IMR-90 (cell line): ENCODE data around the gene SPACA7. TPM values are rescaled to one million over a fixed set of nuclear protein-coding genes. Genes with fewer than 3 reads are reported as not detected.

Experiments
- ATAC-seq: fragments of 200-7000 bp; cut with Tn5 transposase; 2 replicates; pipeline ENCODE4 v1.9.1; 2020; ENCODE audit warnings: low read depth, mild to moderate bottlenecking, moderate library complexity
- BruUV-seq: library from RNA; stranded (reverse); fragments of 400-500 nt; replicated peaks from 2 replicates; lab custom pipeline; 2021; lab: Mats Ljungman, UMichigan
- CTCF ChIA-PET: fragments of 300-600 bp; formaldehyde crosslinking; extraction: SDS; loops from one replicate; lab custom pipeline; 2021; ENCODE audit warnings: antibody characterized with exemption; lab: Yijun Ruan, JAX
- POLR2A ChIA-PET: fragments of 300-600 bp; sonication (Branson Sonifier 250); formaldehyde crosslinking; loops from one replicate; lab custom pipeline; 2022; ENCODE audit warnings: antibody characterized with exemption; ENCODE audit not compliant: unreplicated experiment; lab: Charles Lee
- DNase-seq: peaks from one replicate; pipeline ENCODE4 v3.0.0; 2013
- H2AFZ ChIP-seq: replicated peaks from 2 replicates; pipeline ENCODE3; 2013; ENCODE audit warnings: low read length, mild to moderate bottlenecking; ENCODE audit not compliant: poor library complexity
- H2AK5ac ChIP-seq: 2 replicates; pipeline ENCODE4 v1.6.1; 2013; ENCODE audit warnings: low read depth, low read length, inconsistent platforms
- H2AK9ac ChIP-seq: replicated peaks from 2 replicates; pipeline ENCODE3; 2013; ENCODE audit warnings: mild to moderate bottlenecking, low read depth, low read length, moderate library complexity; ENCODE audit not compliant: poor library complexity
- H2BK120ac ChIP-seq: 2 replicates; pipeline ENCODE4 v1.6.1; 2013; ENCODE audit warnings: low read depth, low read length, inconsistent platforms
- H2BK15ac ChIP-seq: 3 replicates; pipeline ENCODE4 v1.6.1; 2013; ENCODE audit warnings: low read depth, low read length, inconsistent platforms
- H2BK20ac ChIP-seq: 2 replicates; pipeline ENCODE4 v1.6.1; 2013; ENCODE audit warnings: low read depth, mild to moderate bottlenecking, inconsistent platforms, low read length, moderate library complexity
- H2BK5ac ChIP-seq: 2 replicates; pipeline ENCODE4 v1.6.1; 2013; ENCODE audit warnings: mild to moderate bottlenecking, low read depth, low read length, inconsistent platforms; ENCODE audit not compliant: poor library complexity, severe bottlenecking
- H3K14ac ChIP-seq: replicated peaks from 2 replicates; pipeline ENCODE4 v1.6.1; 2013; ENCODE audit warnings: low read depth, low read length, inconsistent platforms
- H3K18ac ChIP-seq: 2 replicates; pipeline ENCODE4 v1.6.1; 2013; ENCODE audit warnings: low read depth, low read length, control low read depth
- H3K23ac ChIP-seq: 2 replicates; pipeline ENCODE4 v1.6.1; 2013; ENCODE audit warnings: low read depth, low read length, inconsistent platforms
- H3K27ac ChIP-seq: 2 replicates; pipeline ENCODE4 v1.5.1; 2013; ENCODE audit warnings: mild to moderate bottlenecking, control low read depth, low read length; ENCODE audit not compliant: insufficient read depth
- H3K27me3 ChIP-seq: 2 replicates; pipeline ENCODE4 v1.6.1; 2013; ENCODE audit warnings: low read length; ENCODE audit not compliant: control insufficient read depth, insufficient read depth
- H3K36me3 ChIP-seq: 2 replicates; pipeline ENCODE4 v1.6.1; 2013; ENCODE audit warnings: low read length, mixed read lengths; ENCODE audit not compliant: control insufficient read depth, insufficient read depth
- H3K4ac ChIP-seq: 2 replicates; pipeline ENCODE4 v1.6.1; 2013; ENCODE audit warnings: low read depth, low read length, inconsistent platforms
- H3K4me1 ChIP-seq: 2 replicates; pipeline ENCODE4 v1.6.1; 2013; ENCODE audit warnings: low read length, mixed read lengths; ENCODE audit not compliant: control insufficient read depth, insufficient read depth
- H3K4me2 ChIP-seq: 2 replicates; pipeline ENCODE4 v1.6.1; 2013; ENCODE audit warnings: low read depth, mild to moderate bottlenecking, control low read depth, low read length, moderate library complexity
- H3K4me3 ChIP-seq: 2 replicates; pipeline ENCODE4 v1.5.1; 2013; ENCODE audit warnings: low read depth, mild to moderate bottlenecking, control low read depth, low read length, moderate library complexity; ENCODE audit not compliant: insufficient read depth
- H3K56ac ChIP-seq: 2 replicates; pipeline ENCODE4 v1.6.1; 2013; ENCODE audit warnings: low read length, inconsistent platforms; ENCODE audit not compliant: insufficient read depth; ENCODE audit errors: extremely low read depth
- H3K79me1 ChIP-seq, 2 experiments: 2 replicates each; pipeline ENCODE4 v1.6.1; 2013; ENCODE audit warnings: low read length in 2 of 2, inconsistent platforms in 1 of 2, low read depth in 1 of 2
- H3K9ac ChIP-seq: 2 replicates; pipeline ENCODE4 v1.6.1; 2013; ENCODE audit warnings: low read depth, low read length, control low read depth
- H3K9me1 ChIP-seq: 2 replicates; pipeline ENCODE4 v1.6.1; 2013; ENCODE audit warnings: low read length, inconsistent platforms; ENCODE audit not compliant: insufficient read depth
- H3K9me3 ChIP-seq: 2 replicates; pipeline ENCODE4 v1.6.1; 2013; ENCODE audit warnings: low read length; ENCODE audit not compliant: control insufficient read depth, insufficient read depth
- H4K20me1 ChIP-seq: 2 replicates; pipeline ENCODE4 v1.6.1; 2013; ENCODE audit warnings: low read length, inconsistent platforms; ENCODE audit not compliant: insufficient read depth
- H4K5ac ChIP-seq: 2 replicates; pipeline ENCODE4 v1.6.1; 2013; ENCODE audit warnings: mild to moderate bottlenecking, low read depth, low read length, control low read depth
- H4K8ac ChIP-seq, 2 experiments: 2 replicates each; pipeline ENCODE4 v1.6.1; 2013; ENCODE audit warnings: low read depth in 2 of 2, low read length in 2 of 2, control low read depth in 1 of 2, inconsistent platforms in 1 of 2
- H4K91ac ChIP-seq: 2 replicates; pipeline ENCODE4 v1.6.1; 2013; ENCODE audit warnings: low read depth, low read length, inconsistent platforms; ENCODE audit not compliant: insufficient read depth
- BHLHE40 ChIP-seq: fragments of 150-350 bp; IDR thresholded peaks from 2 replicates; pipeline ENCODE4 v1.6.1; 2016; ENCODE audit warnings: mild to moderate bottlenecking, low read depth, low read length
- CHD1 ChIP-seq: IDR thresholded peaks from 2 replicates; pipeline ENCODE4 v1.6.1; 2012; ENCODE audit warnings: low read depth, low read length, improper control_type of control experiment
- FOS ChIP-seq: fragments of 150-350 bp; IDR thresholded peaks from 2 replicates; pipeline ENCODE4 v1.6.1; 2016; ENCODE audit warnings: low read depth, low read length
- MAZ ChIP-seq: IDR thresholded peaks from 2 replicates; pipeline ENCODE4 v1.6.1; 2012; ENCODE audit warnings: low read depth, mild to moderate bottlenecking, low read length, improper control_type of control experiment, moderate library complexity, borderline replicate concordance
- MXI1 ChIP-seq: IDR thresholded peaks from 2 replicates; pipeline ENCODE4 v1.6.1; 2012; ENCODE audit warnings: low read depth, mild to moderate bottlenecking, low read length, moderate library complexity, borderline replicate concordance
- RAD21 ChIP-seq: IDR thresholded peaks from 2 replicates; pipeline ENCODE4 v1.6.1; 2012; ENCODE audit warnings: low read length, improper control_type of control experiment
- RCOR1 ChIP-seq: IDR thresholded peaks from 2 replicates; pipeline ENCODE4 v1.6.1; 2012; ENCODE audit warnings: mild to moderate bottlenecking, low read length, improper control_type of control experiment; ENCODE audit not compliant: insufficient replicate concordance
- RFX5 ChIP-seq: IDR thresholded peaks from 2 replicates; pipeline ENCODE4 v1.8.0; 2012; ENCODE audit warnings: low read depth, mild to moderate bottlenecking, low read length, moderate library complexity
- WGBS, 2 experiments: methylation state at CpG; one replicate each; pipeline versions ENCODE4 v1.1.5 to v1.1.7; 2013; ENCODE audit warnings: missing lambda C conversion rate in 2 of 2; ENCODE audit not compliant: insufficient read length in 1 of 2; ENCODE audit errors: extremely low coverage in 2 of 2; 5-methylcytosine and 5-hydroxymethylcytosine counted together
- dilution Hi-C: fragments of 300-500 bp; cut with HindIII; formaldehyde crosslinking; loops from one replicate; pipeline ENCODE4 v1.14.3; 2018; ENCODE audit warnings: low sequenced_read_pairs; ENCODE audit not compliant: unreplicated experiment
- in situ Hi-C: fragments of 300-500 bp; cut with MboI; formaldehyde crosslinking; loops from 3 replicates; pipeline ENCODE4 v1.14.3; 2019; ENCODE audit warnings: low sequenced_read_pairs, inconsistent platforms, mixed read lengths
- intact Hi-C: fragments of 100-400 bp; cut with micrococcal nuclease; formaldehyde crosslinking; loops from 2 replicates; pipeline ENCODE4 v1.10.0; 2022
- polyA plus RNA-seq, 3 experiments: library from polyadenylated mRNA; depleted of rRNA; stranded (reverse); fragments of >200 nt; gene quantifications; 2 replicates each; pipeline ENCODE4 v1.2.3, GENCODE V29; 2012; ENCODE audit warnings: low replicate concordance in 1 of 3
- total RNA-seq: library from RNA; depleted of rRNA; stranded (reverse); fragments of >200 nt; gene quantifications from 2 replicates; pipeline ENCODE4 v1.2.3, GENCODE V29; 2012
- TF ChIP-seq, protein P1 (sequence below): fragments of 150-350 bp; IDR thresholded peaks from 2 replicates; pipeline ENCODE4 v1.6.1; 2017; ENCODE audit warnings: mild to moderate bottlenecking, antibody characterized with exemption, low read length, low read depth

SPACA7 gene
- total and polyA plus RNA-seq, 2 of the 4 experiments (the other 2 are of a cell fraction), result not detected

DNA sequence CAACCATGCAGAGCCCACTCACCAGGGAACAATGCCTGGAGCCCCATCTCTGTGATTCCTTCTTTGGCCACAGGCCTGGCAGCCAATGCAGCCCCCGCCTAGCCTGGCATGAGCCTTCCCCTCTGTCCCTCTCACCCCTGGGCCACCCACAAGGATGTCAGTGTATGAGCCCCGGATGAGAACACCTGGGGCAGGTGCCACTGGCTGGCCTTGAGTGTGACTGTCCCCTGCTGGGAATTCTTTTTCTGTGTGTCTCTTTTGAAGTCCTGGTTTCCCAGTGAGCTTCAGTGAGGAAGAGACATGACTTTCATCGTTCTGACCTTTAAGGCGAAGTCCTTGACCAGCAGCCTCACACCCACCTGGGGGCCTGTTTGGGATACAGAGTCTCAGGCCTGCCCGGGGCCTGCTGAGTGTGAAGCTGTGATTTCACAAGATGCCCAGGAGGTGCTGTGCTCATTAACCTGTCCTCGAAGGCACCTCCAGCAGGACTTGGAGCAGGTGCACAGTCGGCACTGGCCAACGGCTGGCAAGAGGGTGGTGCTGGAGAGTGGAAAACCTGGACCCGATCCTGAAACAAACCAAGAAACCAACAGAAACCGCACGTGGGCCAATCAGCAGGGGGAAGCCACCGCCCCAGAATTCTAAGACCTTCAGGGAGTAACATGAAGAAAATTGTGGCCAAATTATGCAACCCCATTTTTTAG lies 27.4 kb upstream of the SPACA7 start:
- no peaks in the 10 kb centered on the region for H4K20me1 ChIP-seq
- no peak overlapping the region for H3K9ac ChIP-seq
- H3K4me2 ChIP-seq, result no peak overlapping the region
- no peak overlapping the region for H3K56ac ChIP-seq
- H3K27me3 ChIP-seq, result no peaks in the 10 kb centered on the region
- H2AK9ac ChIP-seq, result no peak overlapping the region
- 51% methylated on average over 4 of the region's 12 CpGs; no CpG with 5 or more reads in 1 of the 2 experiments for WGBS, 2 experiments
- no peaks in the 10 kb centered on the region for H3K79me1 ChIP-seq
- H2AFZ ChIP-seq, result no peak overlapping the region
- TF ChIP-seq RFX5 (no peak), MAZ (no peak), CHD1 (no peak), MXI1 (no peak), RCOR1 (no peak), BHLHE40 (no peak), FOS (no peak), RAD21 (no peak)
- TF ChIP-seq, protein P1, sequence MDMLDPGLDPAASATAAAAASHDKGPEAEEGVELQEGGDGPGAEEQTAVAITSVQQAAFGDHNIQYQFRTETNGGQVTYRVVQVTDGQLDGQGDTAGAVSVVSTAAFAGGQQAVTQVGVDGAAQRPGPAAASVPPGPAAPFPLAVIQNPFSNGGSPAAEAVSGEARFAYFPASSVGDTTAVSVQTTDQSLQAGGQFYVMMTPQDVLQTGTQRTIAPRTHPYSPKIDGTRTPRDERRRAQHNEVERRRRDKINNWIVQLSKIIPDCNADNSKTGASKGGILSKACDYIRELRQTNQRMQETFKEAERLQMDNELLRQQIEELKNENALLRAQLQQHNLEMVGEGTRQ, result no peak
- H4K91ac ChIP-seq, result no peak overlapping the region
- DNase-seq (no peak), ATAC-seq (no peak)
- H2BK120ac ChIP-seq, result no peak overlapping the region
- CTCF ChIA-PET, result no interaction called here
- no peak overlapping the region for H3K4me3 ChIP-seq
- no peaks in the 10 kb centered on the region for H3K4me1 ChIP-seq
- H2BK5ac ChIP-seq, result no peak overlapping the region
- H3K36me3 ChIP-seq, result no peaks in the 10 kb centered on the region
- peaks cover 27% of the 10 kb centered on the region for H3K9me3 ChIP-seq
- H3K27ac ChIP-seq, result no peak overlapping the region
- no peak overlapping the region for H4K8ac ChIP-seq
- H2BK15ac ChIP-seq, result no peak overlapping the region
- H3K4ac ChIP-seq, result no peak overlapping the region
- in situ Hi-C loops (no loop called here), dilution Hi-C loops (no loop called here), intact Hi-C loops (no loop called here)
- H3K9me1 ChIP-seq, result no peaks in the 10 kb centered on the region
- BruUV-seq, result no TSS peak
- no peak overlapping the region for H2BK20ac ChIP-seq
- no peak overlapping the region for H3K14ac ChIP-seq
- POLR2A ChIA-PET, result no interaction called here
- no peak overlapping the region for H4K5ac ChIP-seq
- H3K18ac ChIP-seq, result no peak overlapping the region
- H3K23ac ChIP-seq, result no peak overlapping the region
- no peak overlapping the region for H2AK5ac ChIP-seq
